HG02973 (cell line): Measurements from ENCODE around the gene CACNG8.

ENCODE experiments used
- ATAC-seq: cut with Tn5 transposase; IDR thresholded peaks from one replicate; pipeline ENCODE4 v1.9.1; 2021; ENCODE audit warnings: moderate library complexity; ENCODE audit not compliant: unreplicated experiment

CACNG8 gene

DNA sequence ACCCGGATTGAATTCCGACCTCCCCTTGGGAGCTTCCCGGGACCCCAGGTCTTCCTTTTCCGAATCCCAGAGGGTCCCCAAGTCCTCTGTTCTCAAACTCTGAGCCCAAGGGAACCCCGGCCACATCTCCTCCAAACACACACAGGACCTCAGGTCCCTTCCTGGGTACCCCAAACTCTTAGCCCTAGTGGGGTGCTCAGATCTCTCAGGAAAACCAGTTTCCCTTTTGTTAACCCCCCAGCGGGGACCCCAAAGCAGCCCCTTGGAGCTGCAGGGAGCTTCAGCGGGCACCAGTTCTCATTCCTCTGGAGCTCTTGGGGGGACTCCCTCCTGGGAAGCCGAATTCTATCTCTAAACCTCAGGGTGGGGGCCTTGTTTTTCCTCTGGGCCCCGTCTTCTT, 29.5 kb downstream of the CACNG8 start:
- ATAC-seq: no peak

DNA sequence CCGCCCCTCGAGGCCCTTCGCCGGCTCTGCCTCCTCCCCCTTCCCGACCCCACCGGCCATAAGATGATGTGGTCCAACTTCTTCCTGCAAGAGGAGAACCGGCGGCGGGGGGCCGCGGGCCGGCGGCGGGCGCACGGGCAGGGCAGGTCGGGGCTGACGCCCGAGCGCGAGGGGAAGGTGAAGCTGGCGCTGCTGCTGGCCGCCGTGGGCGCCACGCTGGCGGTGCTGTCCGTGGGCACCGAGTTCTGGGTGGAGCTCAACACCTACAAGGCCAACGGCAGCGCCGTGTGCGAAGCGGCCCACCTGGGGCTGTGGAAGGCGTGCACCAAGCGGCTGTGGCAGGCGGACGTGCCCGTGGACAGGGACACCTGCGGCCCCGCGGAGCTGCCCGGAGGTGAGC, 30.1 kb downstream of the CACNG8 start:
- no peak for ATAC-seq

DNA sequence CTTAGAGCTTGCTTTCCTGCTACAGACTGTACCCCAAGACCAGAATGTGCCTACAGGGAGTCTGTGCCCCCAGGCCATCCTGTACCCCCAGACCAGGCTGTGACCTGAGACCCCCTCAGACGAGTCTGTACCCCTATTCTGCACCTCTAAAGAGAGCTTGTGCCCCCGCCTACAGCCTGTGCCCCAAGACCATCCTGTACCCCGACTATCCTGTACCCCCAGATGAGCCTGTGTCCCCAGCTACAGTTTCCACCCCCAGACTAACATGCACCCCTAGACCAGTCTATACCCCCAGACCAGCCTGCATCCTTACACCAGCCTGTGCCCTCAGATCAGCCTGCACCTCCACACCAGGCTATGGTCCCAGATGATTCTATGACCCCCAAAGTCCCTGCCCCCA, 30.7 kb downstream of the CACNG8 start:
- no peak for ATAC-seq

DNA sequence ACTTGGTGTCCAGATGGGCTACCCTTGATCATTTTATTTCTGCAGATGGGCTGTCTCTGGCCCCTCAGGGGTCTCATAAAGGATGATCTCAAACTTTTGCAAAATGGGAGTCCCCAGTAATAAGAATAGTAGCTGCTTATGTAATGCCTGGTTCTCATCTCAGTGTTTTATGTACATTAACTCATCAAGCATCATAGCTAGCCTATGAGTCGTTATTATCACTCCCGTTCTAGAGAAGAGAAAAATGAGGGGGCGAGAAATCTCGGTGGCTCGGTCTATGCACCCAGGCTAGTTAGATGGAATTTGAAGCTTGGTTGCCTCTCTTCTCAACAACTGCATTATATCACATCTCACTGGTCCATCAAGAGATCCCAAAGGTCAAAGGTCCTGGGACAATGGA, 32.1 kb downstream of the CACNG8 start:
- ATAC-seq: no peak

DNA sequence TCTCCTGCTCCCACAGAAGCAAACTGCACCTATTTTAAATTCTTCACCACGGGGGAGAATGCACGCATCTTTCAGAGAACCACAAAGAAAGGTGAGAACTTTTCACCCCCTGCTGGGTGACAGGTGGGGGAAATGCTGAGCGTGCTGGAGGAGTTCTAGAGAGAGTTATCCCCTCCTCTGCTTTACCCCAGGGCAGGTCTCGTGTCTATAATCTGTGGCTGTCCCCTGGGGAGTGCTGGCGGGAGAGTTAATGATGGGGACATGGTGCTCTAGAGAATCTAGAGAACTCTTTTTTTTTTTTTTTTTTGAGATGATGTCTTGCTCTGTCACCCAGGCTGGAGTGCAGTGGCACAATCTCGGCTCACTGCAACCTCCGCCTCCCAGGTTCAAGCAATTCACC, 35.5 kb downstream of the CACNG8 start:
- no peak for ATAC-seq

DNA sequence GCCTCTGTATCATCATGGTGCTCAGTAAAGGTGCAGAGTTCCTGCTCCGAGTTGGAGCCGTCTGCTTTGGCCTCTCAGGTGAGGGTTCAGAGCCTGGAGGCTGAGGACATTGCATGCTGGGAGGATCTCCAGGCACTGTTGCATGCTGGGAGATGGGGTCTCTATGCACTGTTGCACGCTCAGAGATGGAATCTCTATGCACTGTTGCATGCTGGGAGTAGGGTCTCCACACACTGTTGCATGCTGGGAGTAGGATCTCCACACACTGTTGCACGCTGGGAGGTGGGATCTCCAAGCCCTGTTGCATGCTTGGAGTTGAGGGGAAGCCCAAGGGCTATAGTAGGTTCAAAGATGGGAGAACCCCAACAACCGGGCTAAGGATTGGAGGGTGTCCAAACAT, 37.0 kb downstream of the CACNG8 start:
- no peak for ATAC-seq

GRCh38 chr19:54001496-54001895, 38.8 kb downstream of the CACNG8 start:
- no peak for ATAC-seq

- ATAC-seq: no peak
Measured at GRCh38 chr19:54002495-54003315, 40.0 kb downstream of the CACNG8 start.

DNA sequence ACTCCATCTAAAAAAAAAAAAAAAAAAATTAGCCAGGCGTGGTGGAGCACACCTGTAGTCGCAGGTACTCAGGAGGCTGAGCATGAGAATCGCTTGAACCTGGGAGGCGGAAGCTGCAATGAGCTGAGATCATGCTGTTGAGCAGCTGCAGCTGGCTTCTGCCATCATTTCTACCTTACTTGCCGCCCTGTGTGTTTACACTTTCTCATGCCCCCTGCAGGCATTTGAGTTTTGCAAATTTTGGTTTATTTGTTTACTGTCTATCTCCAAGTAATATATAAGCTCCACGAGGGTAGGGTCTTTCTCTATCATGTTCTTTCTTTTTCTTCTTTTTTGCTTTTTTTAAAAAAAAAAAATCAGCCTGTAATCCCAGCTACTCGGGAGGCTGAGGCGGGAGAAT, 46.7 kb downstream of the CACNG8 start:
- no peak for ATAC-seq

DNA sequence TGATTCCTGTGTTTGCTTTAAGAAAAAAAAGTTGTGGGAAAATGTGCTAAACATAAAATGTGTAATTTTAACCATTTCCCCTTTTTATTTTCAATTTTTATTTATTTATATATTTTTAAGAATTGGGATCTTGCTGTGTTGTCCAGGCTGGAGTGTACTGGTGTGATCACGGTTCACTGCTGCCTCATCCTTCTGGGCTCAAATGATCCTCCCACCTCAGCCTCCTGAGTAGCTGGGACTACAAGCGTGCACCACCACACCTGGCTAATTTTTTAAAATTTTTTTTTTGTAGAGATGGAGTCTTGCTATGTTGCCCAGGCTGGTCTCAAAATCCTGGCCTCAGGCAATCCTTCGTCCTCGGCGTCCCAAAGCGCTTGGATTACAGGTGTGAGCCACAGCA, 47.7 kb downstream of the CACNG8 start:
- ATAC-seq: no peak

GRCh38 chr19:54011507-54012211, 48.9 kb downstream of the CACNG8 start:
- ATAC-seq: no peak

GRCh38 chr19:54013866-54014265, 51.1 kb downstream of the CACNG8 start:
- ATAC-seq: no peak

DNA sequence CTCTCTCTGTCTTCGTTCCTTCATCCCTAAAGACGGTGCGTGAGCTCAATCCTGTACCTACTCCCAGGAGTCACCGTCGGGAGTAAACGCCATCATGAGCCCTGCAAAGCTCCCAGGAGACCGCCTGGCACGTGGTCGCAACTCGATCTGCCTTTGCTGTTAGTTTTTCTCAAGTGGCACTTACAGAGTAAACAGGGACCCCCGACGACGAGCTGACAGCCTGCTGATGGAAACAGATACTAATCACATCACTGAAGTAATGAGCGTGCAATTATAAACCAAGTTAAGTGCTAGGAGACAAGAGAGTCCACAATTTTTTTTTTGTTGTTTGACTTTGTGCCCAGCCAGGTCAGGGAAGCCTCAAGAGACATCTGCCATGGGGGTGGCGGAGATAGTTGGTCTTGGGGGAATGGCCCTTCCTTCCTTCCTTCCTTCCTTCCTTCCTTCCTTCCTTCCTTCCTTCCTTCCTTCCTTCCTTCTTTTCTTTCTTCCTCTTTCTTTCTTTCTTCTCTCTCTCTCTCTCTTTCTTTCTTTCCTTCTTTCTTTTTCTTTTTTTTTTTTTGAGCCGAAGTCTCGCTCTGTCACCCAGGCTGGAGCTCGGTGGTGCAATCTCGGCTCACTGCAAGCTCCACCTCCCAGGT, 52.3 kb downstream of the CACNG8 start:
- ATAC-seq: no peak

GRCh38 chr19:54017261-54017660, 54.5 kb downstream of the CACNG8 start:
- no peak for ATAC-seq

- ATAC-seq: no peak
Measured at GRCh38 chr19:54021363-54021762, 58.6 kb downstream of the CACNG8 start.

- ATAC-seq: no peak
Measured at GRCh38 chr19:54021932-54022331, 59.2 kb downstream of the CACNG8 start.

GRCh38 chr19:54023191-54023590, 60.5 kb downstream of the CACNG8 start:
- no peak for ATAC-seq

DNA sequence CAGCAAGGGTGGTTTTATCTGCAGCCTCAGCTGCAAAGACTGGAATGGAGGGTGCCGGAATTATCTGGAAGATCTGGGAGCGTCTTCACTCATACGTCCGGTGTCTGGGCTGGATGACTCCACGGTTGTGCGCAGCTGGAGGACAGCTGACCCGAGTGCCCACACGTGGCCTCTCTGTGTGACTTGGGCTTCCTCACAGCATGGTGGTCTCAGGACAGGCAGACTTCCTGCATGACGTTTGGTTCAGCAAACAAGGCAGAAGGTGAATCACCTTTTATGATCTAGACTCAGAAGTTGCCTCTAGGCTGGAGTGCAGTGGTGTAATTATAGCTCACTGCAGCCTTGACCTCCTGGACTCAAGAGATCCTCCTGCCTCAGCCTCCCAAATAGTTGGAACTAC, 61.9 kb downstream of the CACNG8 start:
- no peak for ATAC-seq

- ATAC-seq: no peak
Measured at GRCh38 chr19:54026656-54027055, 63.9 kb downstream of the CACNG8 start.

DNA sequence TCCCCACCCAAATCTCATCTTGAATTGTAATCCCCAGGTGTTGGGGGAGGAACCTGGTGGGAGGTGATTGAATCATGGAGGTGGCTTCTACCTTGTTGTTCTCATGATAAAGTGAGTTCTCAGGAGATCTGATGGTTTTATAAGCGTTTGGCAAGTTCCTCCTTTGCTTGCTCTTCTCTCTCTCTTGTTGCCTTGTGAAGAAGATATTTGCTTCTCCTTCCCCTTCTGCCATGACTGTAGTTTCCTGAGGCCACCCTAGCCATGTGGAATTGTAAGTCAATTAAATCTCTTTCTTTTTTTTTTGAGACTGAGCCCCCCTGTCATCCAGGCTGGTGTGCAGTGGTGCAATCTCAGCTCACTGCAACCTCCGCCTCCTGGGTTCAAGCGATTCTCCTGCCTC, 66.6 kb downstream of the CACNG8 start:
- no peak for ATAC-seq

DNA sequence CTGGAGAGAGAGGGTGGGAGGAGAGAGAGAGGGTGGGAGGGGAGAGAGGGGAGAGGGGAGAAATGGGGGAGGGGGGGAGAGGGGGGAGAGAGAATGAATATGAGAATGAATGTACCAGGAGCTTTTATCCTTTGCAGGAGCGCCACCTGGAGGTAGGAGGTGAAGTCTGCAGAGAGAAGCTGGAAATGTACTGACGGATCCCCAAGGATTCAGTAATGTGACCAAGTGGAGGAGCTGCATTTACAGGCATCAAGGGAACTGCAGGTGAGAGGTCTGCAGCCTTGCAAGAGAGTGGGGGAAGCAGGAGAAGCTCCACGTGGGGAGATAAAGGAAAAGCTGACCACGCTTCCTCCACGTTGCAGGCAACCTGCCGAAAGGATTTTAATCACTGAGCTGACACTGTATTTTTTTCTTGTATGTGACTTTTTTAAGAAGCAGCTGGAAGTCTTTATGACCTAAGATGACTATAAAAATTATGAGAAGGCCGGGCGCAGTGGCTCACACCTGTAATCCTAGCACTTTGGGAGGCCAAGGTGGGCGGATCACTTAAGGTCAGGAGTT, 67.3 kb downstream of the CACNG8 start:
- no peak for ATAC-seq
